PC-9 (cell line): Measurements from ENCODE around the gene CAV1. TPM values are rescaled to one million over a fixed set of nuclear protein-coding genes. Genes with fewer than 3 reads are reported as not detected.

ENCODE experiments used
- BruUV-seq: library from RNA; stranded (reverse); fragments of 400-500 nt; replicated peaks from 2 replicates; lab custom pipeline; 2021; lab: Mats Ljungman, UMichigan
- CTCF ChIA-PET: fragments of 300-600 bp; sonication (Branson Sonifier 250); formaldehyde crosslinking; loops from one replicate; lab custom pipeline; 2022; ENCODE audit warnings: antibody characterized with exemption; lab: Charles Lee
- POLR2A ChIA-PET: fragments of 300-600 bp; sonication (Branson Sonifier 250); formaldehyde crosslinking; loops from one replicate; lab custom pipeline; 2022; ENCODE audit warnings: antibody characterized with exemption; ENCODE audit not compliant: unreplicated experiment; lab: Charles Lee
- DNase-seq, 2 experiments: peaks; one replicate each; pipeline versions ENCODE4 v3.0.0 to v3.0.0-alpha.2; 2015 to 2022; ENCODE audit warnings: mixed read lengths in 1 of 2
- H2AFZ ChIP-seq: fragments of 200-600 bp; sonication (generic); 2 replicates; pipeline ENCODE4 v1.8.1; 2017; ENCODE audit warnings: antibody characterized with exemption
- H3F3A ChIP-seq: fragments of 200-600 bp; sonication (generic); 2 replicates; pipeline ENCODE4 v1.8.1; 2017; ENCODE audit warnings: antibody characterized with exemption, mild to moderate bottlenecking, low read depth; ENCODE audit not compliant: insufficient read depth
- H3K27ac ChIP-seq: fragments of 200-600 bp; sonication (generic); 2 replicates; pipeline ENCODE4 v1.6.1; 2016; ENCODE audit warnings: mixed run types
- H3K27me3 ChIP-seq: fragments of 200-600 bp; sonication (generic); 2 replicates; pipeline ENCODE4 v1.6.1; 2016; ENCODE audit warnings: low read depth, mixed run types; ENCODE audit not compliant: insufficient read depth
- H3K36me3 ChIP-seq: fragments of 200-600 bp; sonication (generic); 2 replicates; pipeline ENCODE4 v1.6.1; 2016; ENCODE audit warnings: low read depth, mixed run types
- H3K4me1 ChIP-seq: fragments of 200-600 bp; sonication (generic); replicated peaks from 2 replicates; pipeline ENCODE4 v1.6.1; 2016; ENCODE audit warnings: mixed run types; ENCODE audit not compliant: insufficient read depth
- H3K4me2 ChIP-seq: fragments of 200-600 bp; sonication (generic); 2 replicates; pipeline ENCODE4 v1.6.1; 2017; ENCODE audit warnings: mixed run types
- H3K4me3 ChIP-seq: fragments of 200-600 bp; sonication (generic); 2 replicates; pipeline ENCODE4 v1.6.1; 2016; ENCODE audit warnings: mixed run types
- H3K79me2 ChIP-seq: fragments of 200-600 bp; sonication (generic); 2 replicates; pipeline ENCODE4 v1.6.1; 2017; ENCODE audit warnings: low read depth, mixed run types
- H3K9me2 ChIP-seq: fragments of 200-600 bp; sonication (generic); 2 replicates; pipeline ENCODE4 v1.8.1; 2017; ENCODE audit warnings: mild to moderate bottlenecking; ENCODE audit not compliant: insufficient read depth
- H3K9me3 ChIP-seq: fragments of 200-600 bp; sonication (generic); 2 replicates; pipeline ENCODE4 v1.8.1; 2016; ENCODE audit warnings: low read depth; ENCODE audit not compliant: insufficient read depth
- H4K20me1 ChIP-seq: fragments of 200-600 bp; sonication (generic); 2 replicates; pipeline ENCODE4 v1.8.1; 2017; ENCODE audit not compliant: insufficient read depth
- CTCF ChIP-seq: fragments of 200-600 bp; sonication (generic); conservative IDR thresholded peaks from 2 replicates; pipeline ENCODE4 v1.6.1; 2017; ENCODE audit warnings: mixed run types, antibody characterized with exemption, mild to moderate bottlenecking, moderate library complexity
- EZH2 ChIP-seq: fragments of 200-600 bp; sonication (generic); IDR thresholded peaks from 2 replicates; pipeline ENCODE4 v1.8.0; 2017; ENCODE audit warnings: antibody characterized with exemption, low read depth
- intact Hi-C: fragments of 100-400 bp; cut with micrococcal nuclease; formaldehyde crosslinking; loops from one replicate; pipeline ENCODE4 v1.10.0; 2022; ENCODE audit not compliant: unreplicated experiment
- total RNA-seq: library from RNA; stranded (reverse); gene quantifications from 2 replicates; pipeline ENCODE4 v1.2.3, GENCODE V29; 2021

The CAV1 gene
- total RNA-seq, 1 experiment from 2014 or later = 1,077 TPM

DNA sequence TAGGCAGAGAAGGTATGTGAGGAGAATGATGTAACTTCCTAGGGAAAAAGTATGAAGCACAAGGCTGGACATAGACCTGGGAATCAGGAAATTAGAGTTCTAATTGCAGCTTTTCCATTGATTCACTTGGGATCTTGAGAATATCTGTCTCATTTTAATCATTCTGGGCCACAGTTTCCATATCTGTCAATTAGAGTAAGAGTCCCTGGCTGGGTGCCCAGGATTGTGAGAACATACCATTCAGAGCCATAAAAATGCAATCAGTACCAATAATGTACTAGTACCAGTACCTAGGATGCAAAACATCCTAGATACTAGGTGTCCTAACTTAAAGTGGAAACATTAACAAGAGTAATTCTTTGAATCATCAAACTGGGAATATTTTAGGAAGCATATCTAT is 29.6 kb downstream of the CAV1 start:
- no TSS peak for BruUV-seq
- H4K20me1 ChIP-seq = no peaks in the 10 kb centered on the region
- 0 out of 2 replicates have a peak, but pooled peaks cover 5% of the 10 kb centered on the region for H3K79me2 ChIP-seq
- H3K4me2 ChIP-seq = no peak overlapping the region
- no peaks in the 10 kb centered on the region for H3K4me1 ChIP-seq
- H3K36me3 ChIP-seq = peaks cover 24% of the 10 kb centered on the region; the same call in 1 of the 2 replicates
- H3K27ac ChIP-seq = no peak overlapping the region
- peaks cover 9% of the 10 kb centered on the region; the same call in 1 of the 2 replicates for H3F3A ChIP-seq
- no peak overlapping the region for H2AFZ ChIP-seq
- no peaks in the 10 kb centered on the region for H3K9me2 ChIP-seq
- POLR2A ChIA-PET = interaction anchor here (0.7 kb wide), 1 partner anchor 399 kb away, joined by 4 read pairs; the partner anchor contains the start of gene ST7
- H3K27me3 ChIP-seq = no peaks in the 10 kb centered on the region
- no peak for DNase-seq
- no peak overlapping the region for H3K4me3 ChIP-seq
- CTCF ChIA-PET = no interaction called here
- no peaks in the 10 kb centered on the region for H3K9me3 ChIP-seq
- TF ChIP-seq CTCF (no peak), EZH2 (no peak)
- intact Hi-C loops = no loop called here

GRCh38 chr7:116554911-116555310 is 30.1 kb downstream of the CAV1 start:
- no peak overlapping the region for H3K4me3 ChIP-seq
- no TSS peak for BruUV-seq
- H3F3A ChIP-seq = peaks cover 9% of the 10 kb centered on the region; the same call in 1 of the 2 replicates
- POLR2A ChIA-PET = no interaction called here
- H2AFZ ChIP-seq = no peak overlapping the region
- no peaks in the 10 kb centered on the region for H3K4me1 ChIP-seq
- intact Hi-C loops = no loop called here
- TF ChIP-seq EZH2 = no peak
- no peak for TF ChIP-seq CTCF
- 0 out of 2 replicates have a peak, but pooled peaks cover 5% of the 10 kb centered on the region for H3K79me2 ChIP-seq
- H3K4me2 ChIP-seq = no peak overlapping the region
- H4K20me1 ChIP-seq = no peaks in the 10 kb centered on the region
- H3K36me3 ChIP-seq = peaks cover 22% of the 10 kb centered on the region; the same call in 1 of the 2 replicates
- H3K27ac ChIP-seq = no peak overlapping the region
- H3K9me3 ChIP-seq = no peaks in the 10 kb centered on the region
- CTCF ChIA-PET = no interaction called here
- DNase-seq = no peak
- H3K27me3 ChIP-seq = no peaks in the 10 kb centered on the region
- H3K9me2 ChIP-seq = no peaks in the 10 kb centered on the region

DNA sequence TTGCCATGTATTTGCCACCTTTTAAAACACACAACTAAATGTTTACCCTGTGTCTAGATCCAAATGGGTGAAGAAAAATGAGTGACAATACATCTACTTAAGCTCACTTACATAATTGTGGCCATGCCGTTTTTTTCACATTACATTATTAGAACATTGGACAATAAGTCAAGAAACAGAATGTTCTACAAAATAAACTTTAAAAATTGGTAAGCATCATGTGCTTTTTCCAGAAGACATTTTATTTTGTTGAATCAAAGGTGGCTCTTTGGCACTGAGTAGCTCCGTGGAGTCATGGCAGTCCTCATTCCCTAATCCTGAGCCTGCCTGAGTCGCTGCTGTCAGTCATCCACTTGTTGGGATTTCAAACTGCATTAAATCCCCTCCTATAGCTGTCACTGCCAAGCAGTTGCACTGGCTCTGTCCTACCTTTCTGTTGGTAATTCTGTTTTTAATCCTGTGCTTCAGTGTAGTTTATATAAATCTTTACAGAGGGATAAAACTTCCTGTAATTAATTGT is 32.3 kb downstream of the CAV1 start:
- no peaks in the 10 kb centered on the region for H3K4me1 ChIP-seq
- H4K20me1 ChIP-seq = no peaks in the 10 kb centered on the region
- 0 out of 2 replicates have a peak, but pooled peaks cover 5% of the 10 kb centered on the region for H3K79me2 ChIP-seq
- no peak overlapping the region for H2AFZ ChIP-seq
- peaks cover 12% of the 10 kb centered on the region; the same call in 1 of the 2 replicates for H3F3A ChIP-seq
- no peak overlapping the region for H3K4me2 ChIP-seq
- BruUV-seq = no TSS peak
- TF ChIP-seq CTCF (no peak), EZH2 (no peak)
- intact Hi-C loops = no loop called here
- no peak overlapping the region for H3K4me3 ChIP-seq
- CTCF ChIA-PET = interaction anchor here (0.5 kb wide), 1 partner anchor 10 kb away, joined by 6 read pairs; no protein-coding TSS in a partner anchor
- DNase-seq = no peak
- H3K9me3 ChIP-seq = no peaks in the 10 kb centered on the region
- POLR2A ChIA-PET = interaction anchor here (0.6 kb wide), 1 partner anchor 160 kb away, joined by 6 read pairs; no protein-coding TSS in a partner anchor
- no peaks in the 10 kb centered on the region for H3K9me2 ChIP-seq
- H3K36me3 ChIP-seq = peaks cover 14% of the 10 kb centered on the region; the same call in 1 of the 2 replicates
- H3K27ac ChIP-seq = no peak overlapping the region
- no peaks in the 10 kb centered on the region for H3K27me3 ChIP-seq
